ENCODE results near the gene NEDD4L.

- TF ChIP-seq, protein P1, sequence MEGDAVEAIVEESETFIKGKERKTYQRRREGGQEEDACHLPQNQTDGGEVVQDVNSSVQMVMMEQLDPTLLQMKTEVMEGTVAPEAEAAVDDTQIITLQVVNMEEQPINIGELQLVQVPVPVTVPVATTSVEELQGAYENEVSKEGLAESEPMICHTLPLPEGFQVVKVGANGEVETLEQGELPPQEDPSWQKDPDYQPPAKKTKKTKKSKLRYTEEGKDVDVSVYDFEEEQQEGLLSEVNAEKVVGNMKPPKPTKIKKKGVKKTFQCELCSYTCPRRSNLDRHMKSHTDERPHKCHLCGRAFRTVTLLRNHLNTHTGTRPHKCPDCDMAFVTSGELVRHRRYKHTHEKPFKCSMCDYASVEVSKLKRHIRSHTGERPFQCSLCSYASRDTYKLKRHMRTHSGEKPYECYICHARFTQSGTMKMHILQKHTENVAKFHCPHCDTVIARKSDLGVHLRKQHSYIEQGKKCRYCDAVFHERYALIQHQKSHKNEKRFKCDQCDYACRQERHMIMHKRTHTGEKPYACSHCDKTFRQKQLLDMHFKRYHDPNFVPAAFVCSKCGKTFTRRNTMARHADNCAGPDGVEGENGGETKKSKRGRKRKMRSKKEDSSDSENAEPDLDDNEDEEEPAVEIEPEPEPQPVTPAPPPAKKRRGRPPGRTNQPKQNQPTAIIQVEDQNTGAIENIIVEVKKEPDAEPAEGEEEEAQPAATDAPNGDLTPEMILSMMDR (IDR thresholded peaks at IDR 0.05): no peak
- TF ChIP-seq, protein P2, sequence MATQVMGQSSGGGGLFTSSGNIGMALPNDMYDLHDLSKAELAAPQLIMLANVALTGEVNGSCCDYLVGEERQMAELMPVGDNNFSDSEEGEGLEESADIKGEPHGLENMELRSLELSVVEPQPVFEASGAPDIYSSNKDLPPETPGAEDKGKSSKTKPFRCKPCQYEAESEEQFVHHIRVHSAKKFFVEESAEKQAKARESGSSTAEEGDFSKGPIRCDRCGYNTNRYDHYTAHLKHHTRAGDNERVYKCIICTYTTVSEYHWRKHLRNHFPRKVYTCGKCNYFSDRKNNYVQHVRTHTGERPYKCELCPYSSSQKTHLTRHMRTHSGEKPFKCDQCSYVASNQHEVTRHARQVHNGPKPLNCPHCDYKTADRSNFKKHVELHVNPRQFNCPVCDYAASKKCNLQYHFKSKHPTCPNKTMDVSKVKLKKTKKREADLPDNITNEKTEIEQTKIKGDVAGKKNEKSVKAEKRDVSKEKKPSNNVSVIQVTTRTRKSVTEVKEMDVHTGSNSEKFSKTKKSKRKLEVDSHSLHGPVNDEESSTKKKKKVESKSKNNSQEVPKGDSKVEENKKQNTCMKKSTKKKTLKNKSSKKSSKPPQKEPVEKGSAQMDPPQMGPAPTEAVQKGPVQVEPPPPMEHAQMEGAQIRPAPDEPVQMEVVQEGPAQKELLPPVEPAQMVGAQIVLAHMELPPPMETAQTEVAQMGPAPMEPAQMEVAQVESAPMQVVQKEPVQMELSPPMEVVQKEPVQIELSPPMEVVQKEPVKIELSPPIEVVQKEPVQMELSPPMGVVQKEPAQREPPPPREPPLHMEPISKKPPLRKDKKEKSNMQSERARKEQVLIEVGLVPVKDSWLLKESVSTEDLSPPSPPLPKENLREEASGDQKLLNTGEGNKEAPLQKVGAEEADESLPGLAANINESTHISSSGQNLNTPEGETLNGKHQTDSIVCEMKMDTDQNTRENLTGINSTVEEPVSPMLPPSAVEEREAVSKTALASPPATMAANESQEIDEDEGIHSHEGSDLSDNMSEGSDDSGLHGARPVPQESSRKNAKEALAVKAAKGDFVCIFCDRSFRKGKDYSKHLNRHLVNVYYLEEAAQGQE (IDR thresholded peaks at IDR 0.05; ENCODE audit: insufficient read depth in 1 of 2, low read depth in 2 of 2, low read length in 1 of 2): no peak
Measured at GRCh38 chr18:58017267-58017666, 26.8 kb upstream of the NEDD4L start.
